GM19023 (cell line): Measurements from ENCODE around the gene ALK.

ENCODE experiments used
- ATAC-seq: cut with Tn5 transposase; IDR thresholded peaks from one replicate; pipeline ENCODE4 v1.9.1; 2021; ENCODE audit warnings: mild to moderate bottlenecking, moderate library complexity; ENCODE audit not compliant: unreplicated experiment

The ALK gene

GRCh38 chr2:29910465-29910864 is 10.9 kb downstream of the ALK start:
- no peak for ATAC-seq

- ATAC-seq = no peak
Measured at GRCh38 chr2:29902356-29902755, 19.0 kb downstream of the ALK start.

- ATAC-seq = no peak
Measured at GRCh38 chr2:29900971-29901633, 20.3 kb downstream of the ALK start.

GRCh38 chr2:29898999-29899398 is 22.4 kb downstream of the ALK start:
- no peak for ATAC-seq

GRCh38 chr2:29894822-29895614 is 26.4 kb downstream of the ALK start:
- no peak for ATAC-seq

GRCh38 chr2:29892585-29893259 is 28.7 kb downstream of the ALK start:
- ATAC-seq = no peak

- no peak for ATAC-seq
Measured at GRCh38 chr2:29881089-29881730, 40.2 kb downstream of the ALK start.

- no peak for ATAC-seq
Measured at GRCh38 chr2:29880084-29880483, 41.3 kb downstream of the ALK start.

- ATAC-seq = no peak
Measured at GRCh38 chr2:29879456-29879855, 41.9 kb downstream of the ALK start.

- no peak for ATAC-seq
Measured at GRCh38 chr2:29878898-29879297, 42.5 kb downstream of the ALK start.

- ATAC-seq = no peak
Measured at GRCh38 chr2:29876374-29876773, 45.0 kb downstream of the ALK start.

GRCh38 chr2:29874745-29875144 is 46.6 kb downstream of the ALK start:
- ATAC-seq = no peak

- ATAC-seq = no peak
Measured at GRCh38 chr2:29872870-29873269, 48.5 kb downstream of the ALK start.

GRCh38 chr2:29871541-29871940 is 49.8 kb downstream of the ALK start:
- ATAC-seq = no peak

GRCh38 chr2:29865512-29865911 is 55.9 kb downstream of the ALK start:
- ATAC-seq = no peak

- no peak for ATAC-seq
Measured at GRCh38 chr2:29864988-29865387, 56.4 kb downstream of the ALK start.

GRCh38 chr2:29855924-29856639 is 65.3 kb downstream of the ALK start:
- ATAC-seq = no peak

GRCh38 chr2:29850794-29851193 is 70.6 kb downstream of the ALK start:
- ATAC-seq = no peak

- no peak for ATAC-seq
Measured at GRCh38 chr2:29848566-29849310, 72.6 kb downstream of the ALK start.

- no peak for ATAC-seq
Measured at GRCh38 chr2:29847886-29848285, 73.5 kb downstream of the ALK start.
